ENCODE measurements around the gene LRPAP1. TPM values are rescaled to one million over a fixed set of nuclear protein-coding genes. Genes with fewer than 3 reads are reported as not detected.

Gene LRPAP1
- total RNA-seq, 1 experiment from 2014 or later = 109 TPM

DNA sequence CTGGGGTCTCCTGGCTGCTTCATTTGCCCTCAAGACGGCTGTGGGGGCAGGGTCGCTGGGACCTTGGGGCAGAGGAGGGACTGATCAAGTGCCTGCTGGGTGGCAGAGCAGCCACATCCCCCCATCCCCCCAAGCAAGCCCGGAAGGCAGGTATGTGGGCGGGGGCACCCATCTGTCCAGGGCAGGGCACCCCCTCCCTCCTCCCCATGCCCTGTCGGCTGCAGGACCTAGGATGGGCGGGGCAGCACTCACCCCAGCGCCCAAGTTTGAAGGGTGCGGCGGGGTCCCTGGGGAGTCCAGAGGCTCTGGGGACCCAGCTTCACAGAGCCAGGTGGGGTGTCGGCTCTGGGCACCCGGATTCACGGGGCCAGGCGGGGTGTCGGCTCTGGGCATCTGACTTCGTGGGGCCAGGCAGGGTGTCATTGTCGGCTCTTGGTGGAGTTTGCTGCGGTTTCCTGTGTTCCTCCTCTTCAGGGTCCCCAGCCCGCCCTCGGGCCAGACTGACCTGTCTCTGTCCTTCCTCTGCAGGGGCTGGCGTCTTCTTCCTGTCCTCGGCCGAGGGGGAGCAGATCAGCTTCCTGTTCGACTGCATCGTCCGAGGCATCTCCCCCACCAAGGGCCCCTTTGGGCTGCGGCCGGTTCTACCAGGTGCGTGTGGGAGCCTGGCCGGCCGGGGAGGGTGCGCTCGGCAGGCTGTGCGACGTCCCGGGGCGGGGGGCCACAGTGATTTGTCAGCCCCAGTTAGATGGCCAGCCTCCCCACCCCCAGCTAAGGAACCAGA is 47.0 kb downstream of the LRPAP1 start:
- H3K4me3 ChIP-seq (replicated peaks in 1 of 2; ENCODE audit: low read depth in 1 of 2, low read length in 2 of 2) = peak overlapping the region; percentile 26 to 49
- no peaks in the 10 kb centered on the region for H3K9me2 ChIP-seq (ENCODE audit: insufficient read depth)
- H3K4me1 ChIP-seq (ENCODE audit: control insufficient read depth in 1 of 2, insufficient read depth in 2 of 2, low read length in 2 of 2) = peaks cover 21 to 32% of the 10 kb centered on the region in 2 experiments
- TF ChIP-seq EZH2 (IDR thresholded peaks at IDR 0.05) (no peak), ELF1 (IDR thresholded peaks at IDR 0.05; ENCODE audit: borderline replicate concordance, low read depth) (no peak), YY1 (IDR thresholded peaks at IDR 0.05; ENCODE audit: extremely low read depth, insufficient replicate concordance, low read depth, low read length) (no peak), EZH2phosphoT487 (IDR thresholded peaks at IDR 0.05; ENCODE audit: borderline replicate concordance) (no peak), FOSL1 (IDR thresholded peaks at IDR 0.05; ENCODE audit: low read depth) (no peak), EGR1 (IDR thresholded peaks at IDR 0.05; ENCODE audit: low read depth) (no peak), ZNF274 (IDR thresholded peaks at IDR 0.05; ENCODE audit: low read depth, low read length) (no peak), JUND (IDR thresholded peaks at IDR 0.05) (no peak), SIN3A (IDR thresholded peaks at IDR 0.05; ENCODE audit: low read depth) (no peak), TCF7L2 (IDR thresholded peaks at IDR 0.05; ENCODE audit: borderline replicate concordance, extremely low read depth, insufficient read depth, insufficient read length) (no peak), SRF (IDR thresholded peaks at IDR 0.05; ENCODE audit: low read depth) (no peak), SP1 (IDR thresholded peaks at IDR 0.05; ENCODE audit: low read depth) (no peak), POLR2A (IDR thresholded peaks at IDR 0.05; ENCODE audit: borderline replicate concordance, extremely low read depth, insufficient read depth, insufficient read length) (no peak), POLR2AphosphoS5 (IDR thresholded peaks at IDR 0.05; ENCODE audit: low read depth, low read length) (no peak), CBX3 (IDR thresholded peaks at IDR 0.05; ENCODE audit: low read depth) (no peak)
- TF ChIP-seq, protein P1, sequence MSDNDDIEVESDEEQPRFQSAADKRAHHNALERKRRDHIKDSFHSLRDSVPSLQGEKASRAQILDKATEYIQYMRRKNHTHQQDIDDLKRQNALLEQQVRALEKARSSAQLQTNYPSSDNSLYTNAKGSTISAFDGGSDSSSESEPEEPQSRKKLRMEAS (IDR thresholded peaks at IDR 0.05) = no peak
- TF ChIP-seq, protein P2, sequence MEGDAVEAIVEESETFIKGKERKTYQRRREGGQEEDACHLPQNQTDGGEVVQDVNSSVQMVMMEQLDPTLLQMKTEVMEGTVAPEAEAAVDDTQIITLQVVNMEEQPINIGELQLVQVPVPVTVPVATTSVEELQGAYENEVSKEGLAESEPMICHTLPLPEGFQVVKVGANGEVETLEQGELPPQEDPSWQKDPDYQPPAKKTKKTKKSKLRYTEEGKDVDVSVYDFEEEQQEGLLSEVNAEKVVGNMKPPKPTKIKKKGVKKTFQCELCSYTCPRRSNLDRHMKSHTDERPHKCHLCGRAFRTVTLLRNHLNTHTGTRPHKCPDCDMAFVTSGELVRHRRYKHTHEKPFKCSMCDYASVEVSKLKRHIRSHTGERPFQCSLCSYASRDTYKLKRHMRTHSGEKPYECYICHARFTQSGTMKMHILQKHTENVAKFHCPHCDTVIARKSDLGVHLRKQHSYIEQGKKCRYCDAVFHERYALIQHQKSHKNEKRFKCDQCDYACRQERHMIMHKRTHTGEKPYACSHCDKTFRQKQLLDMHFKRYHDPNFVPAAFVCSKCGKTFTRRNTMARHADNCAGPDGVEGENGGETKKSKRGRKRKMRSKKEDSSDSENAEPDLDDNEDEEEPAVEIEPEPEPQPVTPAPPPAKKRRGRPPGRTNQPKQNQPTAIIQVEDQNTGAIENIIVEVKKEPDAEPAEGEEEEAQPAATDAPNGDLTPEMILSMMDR (IDR thresholded peaks at IDR 0.05 in 2 of 3, conservative IDR thresholded peaks at IDR 0.05 in 1 of 3; ENCODE audit: borderline replicate concordance in 1 of 3, insufficient read depth in 1 of 3, low read depth in 2 of 3, low read length in 2 of 3) = no peak
- H3K9me3 ChIP-seq (ENCODE audit: control insufficient read depth in 1 of 2, insufficient read depth in 1 of 2, low read depth in 1 of 2, low read length in 2 of 2) = no peaks in the 10 kb centered on the region
- no peaks in the 10 kb centered on the region for H3K79me2 ChIP-seq (ENCODE audit: insufficient read depth, low read length)
- peak; percentile 10; the same call in 1 of the 2 replicates for ATAC-seq
- CTCF ChIA-PET = no interaction called here
- intact Hi-C loops (cut with micrococcal nuclease) = no loop called here
- H2AFZ ChIP-seq (ENCODE audit: low read depth, low read length, poor library complexity, severe bottlenecking) = no peak overlapping the region
- BruUV-seq (replicated peaks) = no TSS peak
- H3K9ac ChIP-seq (ENCODE audit: low read length) = peak overlapping the region; percentile 32; the same call in 1 of the 2 replicates
- H4K20me1 ChIP-seq (ENCODE audit: insufficient read depth) = no peaks in the 10 kb centered on the region
- POLR2A ChIA-PET = no interaction called here
- no peaks in the 10 kb centered on the region for H3K36me3 ChIP-seq (ENCODE audit: control insufficient read depth in 1 of 2, insufficient read depth in 2 of 2, low read length in 2 of 2)
- H3K27me3 ChIP-seq (ENCODE audit: insufficient read depth, low read length) = no peaks in the 10 kb centered on the region
- peak overlapping the region; percentile 56; the same call in 1 of the 2 replicates for H3K27ac ChIP-seq (ENCODE audit: low read depth, low read length)
- no peak for DNase-seq (ENCODE audit: low read depth, low spot score)
- peak overlapping the region; percentile 91 for H3K4me2 ChIP-seq (ENCODE audit: low read length)
- RAD21 ChIA-PET (ENCODE audit: low non-redundant PET in 1 of 2, low total read pairs in 2 of 2, uncharacterized antibody in 2 of 2, unreplicated experiment in 2 of 2) = no interaction called here

Measured in HCT116 (cell line).